OCI-LY7 (cell line): ENCODE data around the gene MESD.

Experiments used
- CTCF ChIP-seq: fragments of 200-600 bp; sonication (generic); conservative IDR thresholded peaks from 2 replicates; pipeline ENCODE4 v1.5.1; 2014; ENCODE audit warnings: mild to moderate bottlenecking, antibody characterized with exemption, low read length, moderate library complexity, mixed read lengths
- EZH2phosphoT487 ChIP-seq: fragments of 200-600 bp; sonication (generic); IDR thresholded peaks from 2 replicates; pipeline ENCODE4 v1.6.1; 2018; ENCODE audit warnings: low read depth, borderline replicate concordance, mild to moderate bottlenecking, mixed run types, antibody characterized with exemption, low read length, moderate library complexity, mixed read lengths

GRCh38 chr15:80982839-80983238, 6.8 kb downstream of the MESD start:
- no peak for TF ChIP-seq CTCF
- no peak for TF ChIP-seq EZH2phosphoT487
